Neuronal stem cell (in vitro differentiated cells): ENCODE measurements around the gene CHMP1B.

ENCODE experiments used
- DNase-seq: peaks from one replicate; pipeline ENCODE4 v3.0.0-alpha.2; 2013; ENCODE audit warnings: low spot score
- H2AFZ ChIP-seq: one replicate; pipeline ENCODE4 v1.6.1; 2013; ENCODE audit warnings: mild to moderate bottlenecking, low read length, inconsistent platforms
- H2AK5ac ChIP-seq: 2 replicates; pipeline ENCODE4 v1.6.1; 2013; ENCODE audit warnings: low read depth, mild to moderate bottlenecking, inconsistent platforms, low read length, moderate library complexity, mixed read lengths
- H2BK120ac ChIP-seq: 2 replicates; pipeline ENCODE4 v1.6.1; 2013; ENCODE audit warnings: low read depth, mild to moderate bottlenecking, inconsistent platforms, low read length, moderate library complexity, mixed read lengths
- H2BK12ac ChIP-seq: one replicate; pipeline ENCODE4 v1.6.1; 2013; ENCODE audit warnings: low read length, inconsistent platforms
- H2BK15ac ChIP-seq: 2 replicates; pipeline ENCODE4 v1.6.1; 2013; ENCODE audit warnings: mild to moderate bottlenecking, low read length, inconsistent platforms, mixed read lengths
- H2BK5ac ChIP-seq: one replicate; pipeline ENCODE4 v1.6.1; 2013; ENCODE audit warnings: inconsistent platforms, mild to moderate bottlenecking, low read length, moderate library complexity
- H3K14ac ChIP-seq: one replicate; pipeline ENCODE4 v1.6.1; 2013; ENCODE audit warnings: low read length, inconsistent platforms
- H3K18ac ChIP-seq: 2 replicates; pipeline ENCODE4 v1.6.1; 2013; ENCODE audit warnings: low read length, inconsistent platforms
- H3K23ac ChIP-seq: 2 replicates; pipeline ENCODE4 v1.6.1; 2013; ENCODE audit warnings: low read depth, mild to moderate bottlenecking, mixed read lengths, low read length, inconsistent platforms; ENCODE audit not compliant: poor library complexity
- H3K27ac ChIP-seq: replicated peaks from 3 replicates; pipeline ENCODE4 v1.5.1; 2013; ENCODE audit warnings: low read length, inconsistent platforms
- H3K27me3 ChIP-seq, 3 experiments: 2 replicates each; pipeline ENCODE4 v1.6.1; 2013; ENCODE audit warnings: low read length in 3 of 3, mild to moderate bottlenecking in 2 of 3, inconsistent platforms in 1 of 3, low read depth in 1 of 3, mixed read lengths in 1 of 3, moderate library complexity in 1 of 3; ENCODE audit not compliant: control insufficient read depth in 3 of 3, insufficient read depth in 3 of 3
- H3K36me3 ChIP-seq, 2 donors: replicated peaks in 1 of 2; 2 replicates each; pipeline ENCODE4 v1.6.1; 2013; ENCODE audit warnings: low read length in 2 of 2; ENCODE audit not compliant: control insufficient read depth in 2 of 2, insufficient read depth in 2 of 2
- H3K4ac ChIP-seq: 2 replicates; pipeline ENCODE4 v1.6.1; 2013; ENCODE audit warnings: inconsistent platforms, mild to moderate bottlenecking, low read length, moderate library complexity
- H3K4me1 ChIP-seq, 2 donors: 1 replicate in 1 of 2; 2 replicates in 1 of 2; pipeline ENCODE4 v1.6.1; 2013; ENCODE audit warnings: low read length in 2 of 2, low read depth in 1 of 2; ENCODE audit not compliant: control insufficient read depth in 2 of 2, insufficient read depth in 1 of 2
- H3K4me2 ChIP-seq: one replicate; pipeline ENCODE4 v1.6.1; 2013; ENCODE audit warnings: mild to moderate bottlenecking, low read length, inconsistent platforms; ENCODE audit not compliant: insufficient read depth, poor library complexity, severe bottlenecking
- H3K4me3 ChIP-seq, 2 donors: 2 replicates each; pipeline ENCODE4 v1.5.1; 2013; ENCODE audit warnings: low read length in 2 of 2, mild to moderate bottlenecking in 2 of 2, inconsistent platforms in 1 of 2, moderate library complexity in 1 of 2
- H3K79me1 ChIP-seq: one replicate; pipeline ENCODE4 v1.6.1; 2013; ENCODE audit warnings: low read depth, mild to moderate bottlenecking, inconsistent platforms, low read length, moderate library complexity
- H3K9ac ChIP-seq: one replicate; pipeline ENCODE4 v1.6.1; 2013; ENCODE audit warnings: mild to moderate bottlenecking, low read depth, low read length, inconsistent platforms; ENCODE audit not compliant: poor library complexity
- H3K9me3 ChIP-seq, 2 donors: replicated peaks in 1 of 2; 2 replicates each; pipeline versions ENCODE3 to v1.6.1; 2013; ENCODE audit warnings: low read length in 2 of 2, mild to moderate bottlenecking in 2 of 2, inconsistent platforms in 1 of 2, low read depth in 1 of 2, mixed read lengths in 1 of 2, moderate library complexity in 1 of 2; ENCODE audit not compliant: control insufficient read depth in 2 of 2, insufficient read depth in 1 of 2
- H4K8ac ChIP-seq: one replicate; pipeline ENCODE4 v1.6.1; 2013; ENCODE audit warnings: low read depth, mild to moderate bottlenecking, inconsistent platforms, low read length, moderate library complexity
- H4K91ac ChIP-seq: one replicate; pipeline ENCODE4 v1.6.1; 2013; ENCODE audit warnings: low read length, low read depth, mild to moderate bottlenecking, inconsistent platforms; ENCODE audit not compliant: poor library complexity
- WGBS, 2 donors: extraction: QIAGEN DNeasy Blood & Tissue Kit; methylation state at CpG; one replicate each; pipeline ENCODE4 v1.1.7; 2013; ENCODE audit warnings: missing lambda C conversion rate in 2 of 2, mixed read lengths in 1 of 2; ENCODE audit not compliant: insufficient read length in 2 of 2, insufficient replicate concordance in 1 of 2; ENCODE audit errors: extremely low coverage in 2 of 2; 5-methylcytosine and 5-hydroxymethylcytosine counted together

Gene CHMP1B

DNA sequence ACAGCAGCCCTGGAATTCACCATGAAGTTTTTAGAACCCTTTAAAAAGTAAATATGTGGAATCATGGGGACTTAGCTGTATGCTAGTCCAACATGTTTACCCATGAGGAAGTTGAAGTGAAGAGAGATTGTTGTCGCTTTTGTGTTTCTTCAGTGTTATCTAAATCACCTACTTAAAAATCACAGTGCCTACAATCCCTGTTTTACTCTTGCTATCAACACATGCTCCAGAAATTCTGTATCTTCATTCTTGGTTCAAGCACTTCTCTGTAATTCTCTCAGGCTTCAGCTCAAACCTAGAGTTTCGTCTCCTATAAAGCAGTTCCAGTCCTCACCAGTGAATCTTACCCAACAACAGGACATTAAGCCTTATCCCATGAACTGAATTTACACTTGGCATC is 30.5 kb upstream of the CHMP1B start:
- DNase-seq: no peak
- no peak overlapping the region for H3K4me3 ChIP-seq
- H3K18ac ChIP-seq: no peak overlapping the region
- H2BK12ac ChIP-seq: no peak overlapping the region
- H3K4me2 ChIP-seq: no peak overlapping the region
- no CpG with 5 or more reads among the region's 2 CpGs for WGBS, 2 donors
- H2AK5ac ChIP-seq: no peak overlapping the region
- peaks cover 0 to 3% of the 10 kb centered on the region in 2 donors for H3K9me3 ChIP-seq
- peaks cover 0 to 3% of the 10 kb centered on the region in 2 donors for H3K4me1 ChIP-seq
- no peak overlapping the region for H3K27ac ChIP-seq
- H2AFZ ChIP-seq: no peak overlapping the region
- H3K23ac ChIP-seq: no peak overlapping the region
- no peak overlapping the region for H2BK15ac ChIP-seq
- H3K4ac ChIP-seq: no peak overlapping the region
- no peak overlapping the region for H2BK5ac ChIP-seq
- no peak overlapping the region for H2BK120ac ChIP-seq
- no peak overlapping the region for H3K9ac ChIP-seq
- no peaks in the 10 kb centered on the region for H3K36me3 ChIP-seq
- no peak overlapping the region for H4K8ac ChIP-seq
- H3K27me3 ChIP-seq: no peaks in the 10 kb centered on the region
- no peak overlapping the region for H3K14ac ChIP-seq
- H4K91ac ChIP-seq: no peak overlapping the region
- H3K79me1 ChIP-seq: no peaks in the 10 kb centered on the region

DNA sequence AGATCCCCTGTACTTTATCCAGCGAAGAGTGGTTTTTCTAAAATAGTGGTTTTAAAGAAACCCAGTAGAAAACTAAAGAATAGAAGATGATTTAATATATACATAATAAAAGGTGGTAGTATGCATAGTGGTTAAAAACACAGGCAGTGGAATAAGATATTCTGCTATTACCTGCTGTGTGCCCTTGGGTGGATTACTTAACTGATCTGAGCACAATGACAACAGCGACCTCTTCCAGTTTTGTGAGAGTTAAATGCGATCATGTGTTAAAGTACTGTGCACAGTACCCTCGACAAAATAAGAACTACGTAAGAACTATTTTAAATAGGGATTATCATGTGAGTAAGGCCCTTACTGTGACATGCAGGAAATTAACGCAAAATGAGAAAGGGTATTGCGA is 30.0 kb upstream of the CHMP1B start:
- Histone ChIP-seq H3K18ac (no peak overlapping the region), H4K91ac (no peak overlapping the region), H3K9ac (no peak overlapping the region), H3K23ac (no peak overlapping the region), H2BK120ac (no peak overlapping the region), H3K27me3 (no peaks in the 10 kb centered on the region), H2BK15ac (no peak overlapping the region), H4K8ac (no peak overlapping the region), H2AK5ac (no peak overlapping the region), H2BK5ac (no peak overlapping the region), H2BK12ac (peak overlapping the region; percentile 58), H3K9me3 (peaks cover 0 to 3% of the 10 kb centered on the region in 2 donors), H3K4me1 (peaks cover 0 to 3% of the 10 kb centered on the region in 2 donors), H2AFZ (no peak overlapping the region), H3K4me3 (no peak overlapping the region), H3K27ac (no peak overlapping the region), H3K36me3 (no peaks in the 10 kb centered on the region), H3K14ac (peak overlapping the region; percentile 63), H3K79me1 (no peaks in the 10 kb centered on the region), H3K4me2 (no peak overlapping the region), H3K4ac (no peak overlapping the region)
- no CpG with 5 or more reads among the region's 7 CpGs for WGBS, 2 donors
- DNase-seq: no peak

GRCh38 chr18:11821643-11822237 is 29.5 kb upstream of the CHMP1B start:
- Histone ChIP-seq H2BK12ac (peak overlapping the region; percentile 58), H2AFZ (no peak overlapping the region), H2BK120ac (no peak overlapping the region), H3K27me3 (no peaks in the 10 kb centered on the region), H3K27ac (no peak overlapping the region), H4K8ac (peak overlapping the region; percentile 48), H2BK5ac (no peak overlapping the region), H3K36me3 (no peaks in the 10 kb centered on the region), H2BK15ac (peak overlapping the region; percentile 89), H3K18ac (no peak overlapping the region), H2AK5ac (peak overlapping the region; percentile 46), H3K23ac (peak overlapping the region; percentile 43), H3K14ac (peak overlapping the region; percentile 63), H3K79me1 (no peaks in the 10 kb centered on the region), H3K4me3 (no peak overlapping the region), H3K4ac (no peak overlapping the region), H3K9ac (peak overlapping the region; percentile 30), H4K91ac (no peak overlapping the region), H3K4me1 (peaks cover 3% of the 10 kb centered on the region in 2 donors), H3K4me2 (no peak overlapping the region), H3K9me3 (peaks cover 0 to 3% of the 10 kb centered on the region in 2 donors)
- no peak for DNase-seq
- WGBS, 2 donors: no CpG with 5 or more reads among the region's 40 CpGs

DNA sequence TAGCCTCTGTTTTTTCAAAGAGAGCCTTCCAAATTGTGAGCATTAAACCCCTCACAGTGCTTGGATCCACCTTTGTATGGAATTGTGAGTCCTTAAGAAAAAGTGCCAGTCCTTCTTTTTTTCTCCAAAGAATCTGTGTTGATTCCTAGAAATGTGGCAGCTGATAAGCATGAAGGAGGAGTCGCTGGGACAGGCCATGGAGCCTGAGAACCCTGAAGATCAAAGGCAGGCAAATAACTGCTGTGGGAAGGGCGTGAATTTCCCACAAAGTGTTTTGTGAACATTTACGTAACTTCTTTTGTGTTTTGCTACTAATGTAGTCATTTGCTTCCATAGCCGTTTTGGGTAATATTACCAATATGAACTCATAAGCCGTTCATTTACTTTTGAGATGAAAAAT is 27.7 kb upstream of the CHMP1B start:
- no peak overlapping the region for H2AK5ac ChIP-seq
- H3K4me1 ChIP-seq: peaks cover 3% of the 10 kb centered on the region in 2 donors
- no peaks in the 10 kb centered on the region for H3K27me3 ChIP-seq
- no CpG with 5 or more reads among the region's 5 CpGs for WGBS, 2 donors
- no peaks in the 10 kb centered on the region for H3K36me3 ChIP-seq
- H2BK15ac ChIP-seq: no peak overlapping the region
- H3K4ac ChIP-seq: no peak overlapping the region
- peaks cover 0 to 3% of the 10 kb centered on the region in 2 donors for H3K9me3 ChIP-seq
- H2BK12ac ChIP-seq: no peak overlapping the region
- H3K4me3 ChIP-seq: no peak overlapping the region
- H4K8ac ChIP-seq: no peak overlapping the region
- H2AFZ ChIP-seq: no peak overlapping the region
- H3K27ac ChIP-seq: no peak overlapping the region
- H3K79me1 ChIP-seq: no peaks in the 10 kb centered on the region
- no peak overlapping the region for H2BK5ac ChIP-seq
- H3K14ac ChIP-seq: no peak overlapping the region
- no peak overlapping the region for H3K9ac ChIP-seq
- no peak overlapping the region for H3K4me2 ChIP-seq
- no peak overlapping the region for H4K91ac ChIP-seq
- no peak overlapping the region for H3K18ac ChIP-seq
- no peak overlapping the region for H3K23ac ChIP-seq
- DNase-seq: no peak
- no peak overlapping the region for H2BK120ac ChIP-seq
